GM18499 (cell line): ENCODE results near the gene GRM8.
A peak's percentile ranks its signal among the peaks of the same experiment; 100 is the strongest.
"Not testable (repeated sequence)": the region's sequence is repeated elsewhere in the genome, so short reads cannot be mapped to it uniquely, and the experiment has no call there.

Experiments used
- ATAC-seq: cut with Tn5 transposase; IDR thresholded peaks from one replicate; pipeline ENCODE4 v1.9.1; 2021; ENCODE audit warnings: moderate number of reproducible peaks; ENCODE audit not compliant: insufficient read depth, unreplicated experiment

The GRM8 gene

DNA sequence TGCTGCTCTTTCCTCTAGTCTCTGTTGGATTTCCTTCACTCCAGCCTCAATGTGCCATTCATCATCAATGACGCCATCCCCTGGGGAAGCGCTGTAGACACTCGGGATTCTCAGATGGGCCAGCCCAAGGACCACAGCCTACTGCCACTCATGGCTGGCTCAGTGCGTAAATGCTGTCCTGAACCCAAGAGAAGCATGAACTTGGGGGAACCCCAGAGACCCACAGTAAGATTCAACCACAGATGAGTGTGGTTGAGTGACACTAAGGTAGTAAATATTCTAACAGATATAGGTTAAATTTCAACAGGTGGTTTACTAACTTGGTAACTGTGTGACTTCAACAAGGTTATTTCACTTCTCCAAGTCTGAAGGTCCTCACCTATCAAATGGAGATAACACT is 304.1 kb downstream of the GRM8 start:
- no peak for ATAC-seq

DNA sequence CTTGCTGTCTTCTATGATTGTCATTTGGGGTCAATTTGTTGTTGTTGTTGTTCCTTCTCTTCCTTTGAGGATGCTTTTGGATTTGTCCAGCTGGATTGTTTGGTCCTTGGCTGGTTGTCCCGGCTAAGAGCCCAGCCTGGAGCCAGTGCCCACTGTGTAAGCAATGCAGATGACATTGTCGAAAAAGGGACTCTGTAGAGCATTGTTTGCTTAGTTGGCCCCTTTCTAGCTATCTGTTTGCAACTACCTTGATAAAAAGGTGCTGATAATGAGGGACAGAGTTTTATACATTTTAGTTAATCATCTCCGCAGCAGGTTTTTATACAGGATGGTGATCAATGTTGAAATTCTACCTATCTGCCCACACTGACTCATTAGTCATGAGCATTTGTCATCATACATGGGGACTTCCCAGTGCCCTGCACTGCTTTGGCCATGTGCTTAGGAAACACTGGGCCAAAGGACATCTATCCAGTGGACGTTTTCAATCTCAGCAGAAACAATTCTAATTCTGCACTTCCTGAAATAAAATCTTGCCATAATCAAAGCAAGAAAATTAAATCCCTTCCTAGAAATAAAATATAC is 311.9 kb downstream of the GRM8 start:
- no peak for ATAC-seq

DNA sequence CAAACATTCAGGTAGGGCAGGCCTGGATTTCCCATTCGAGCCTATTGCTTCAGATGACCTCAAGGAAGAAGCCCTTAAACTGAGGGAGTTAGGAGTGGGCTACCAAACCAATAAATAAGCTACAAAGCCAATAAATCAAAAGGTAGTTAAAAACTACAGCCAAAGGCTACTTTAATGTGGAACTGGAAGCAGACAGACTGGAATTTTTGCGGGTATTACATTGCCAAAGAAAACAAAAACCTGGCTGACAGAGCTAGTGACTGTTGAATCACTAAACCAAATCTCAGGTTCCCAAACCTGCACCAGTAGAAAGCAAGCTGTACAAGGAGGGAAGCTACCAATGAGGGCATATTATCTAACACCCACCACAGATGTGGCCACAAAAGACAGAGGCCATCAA is 315.6 kb downstream of the GRM8 start:
- no peak for ATAC-seq

DNA sequence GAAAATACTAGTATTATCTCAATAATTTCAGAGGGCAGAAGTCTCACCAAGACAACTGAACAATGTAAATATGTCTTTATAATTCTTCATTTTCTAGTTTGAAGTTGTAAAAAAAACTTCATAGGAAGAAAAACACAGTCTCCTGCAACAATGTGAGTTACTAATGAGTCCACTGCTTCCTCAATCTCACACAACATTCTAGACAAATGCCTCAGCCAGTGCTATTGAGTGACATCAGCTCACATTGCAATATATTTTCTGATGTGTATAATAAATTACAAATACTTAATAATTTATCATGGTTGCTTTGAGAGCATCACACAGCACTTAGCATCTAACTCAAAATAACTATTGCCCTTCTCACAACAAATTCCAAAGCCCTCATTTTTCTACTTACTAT is 321.2 kb downstream of the GRM8 start:
- ATAC-seq = no peak

DNA sequence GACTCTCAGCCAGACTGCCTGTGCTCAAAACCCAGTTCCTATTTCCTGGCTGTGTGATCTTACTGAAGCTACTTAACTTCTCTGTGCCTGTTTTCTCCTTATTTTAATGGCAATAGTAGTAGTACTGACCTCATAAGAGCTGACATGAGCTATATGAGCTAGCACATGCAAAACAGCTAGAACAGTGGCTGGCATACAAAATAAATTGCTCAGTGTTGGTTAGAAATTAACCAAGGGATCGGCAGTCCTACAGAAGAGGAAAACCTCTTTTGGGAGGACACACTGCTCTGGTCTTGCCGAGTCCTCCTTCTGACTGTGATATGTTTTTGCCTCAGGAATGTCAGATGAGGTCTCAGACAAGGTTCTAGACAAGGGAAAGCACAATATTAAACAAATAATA is 322.6 kb downstream of the GRM8 start:
- ATAC-seq = no peak

DNA sequence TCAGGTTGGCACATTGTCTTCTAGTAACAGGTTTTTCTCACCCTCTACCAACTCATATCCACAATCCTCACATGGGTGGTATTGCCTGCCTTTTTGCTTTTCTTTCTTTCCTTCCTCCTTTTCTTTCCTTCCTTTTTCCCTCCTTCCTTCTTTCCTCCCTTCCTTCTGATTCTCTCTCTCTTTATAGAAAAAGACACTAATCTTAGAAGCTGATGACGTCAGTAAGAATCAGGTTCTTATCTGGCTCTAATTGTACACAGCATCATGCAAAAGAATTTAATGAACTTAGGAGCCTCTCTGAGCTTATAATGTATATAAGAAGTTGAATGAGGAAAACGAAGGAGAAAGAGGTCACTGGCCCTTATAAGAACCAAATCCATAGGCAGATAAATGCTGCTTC is 328.3 kb downstream of the GRM8 start:
- ATAC-seq = no peak

DNA sequence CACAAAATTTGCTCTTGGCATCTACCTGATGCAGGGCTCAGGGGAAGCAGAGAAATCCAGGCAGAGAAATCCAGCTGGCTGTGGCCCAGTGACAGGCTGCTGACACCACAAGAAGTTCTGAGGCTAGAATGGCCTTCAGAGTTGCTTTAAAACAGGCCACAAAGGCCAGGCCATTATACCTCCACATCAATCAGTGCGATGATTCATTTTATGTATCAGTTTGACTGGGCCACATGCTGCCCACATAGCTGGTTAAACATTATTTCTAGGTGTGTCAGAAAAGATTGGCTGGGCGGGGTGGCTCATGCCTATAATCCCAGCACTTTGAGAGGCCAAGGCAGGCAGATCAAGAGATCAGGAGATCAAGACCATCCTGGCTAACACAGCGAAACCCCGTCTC is 341.1 kb downstream of the GRM8 start:
- not testable (repeated sequence) for ATAC-seq

DNA sequence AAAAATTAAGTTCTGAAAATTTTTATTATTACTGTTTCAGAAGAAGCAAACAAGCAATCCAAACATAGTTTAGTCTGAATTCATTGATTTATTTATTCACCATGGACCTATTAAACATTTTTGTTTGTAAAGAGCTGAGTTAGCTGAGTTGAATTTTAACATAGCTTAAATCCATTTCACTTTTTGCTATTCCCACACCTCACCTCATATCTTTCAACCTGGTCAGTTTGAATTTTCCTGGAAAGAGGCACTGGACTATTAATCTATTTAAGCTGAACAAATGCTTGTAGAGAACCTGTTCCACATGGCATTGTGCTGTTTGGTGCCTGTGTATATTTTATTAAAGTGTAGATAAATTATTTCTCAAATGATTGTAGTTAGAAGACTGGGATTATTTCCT is 344.2 kb downstream of the GRM8 start:
- not testable (repeated sequence) for ATAC-seq

DNA sequence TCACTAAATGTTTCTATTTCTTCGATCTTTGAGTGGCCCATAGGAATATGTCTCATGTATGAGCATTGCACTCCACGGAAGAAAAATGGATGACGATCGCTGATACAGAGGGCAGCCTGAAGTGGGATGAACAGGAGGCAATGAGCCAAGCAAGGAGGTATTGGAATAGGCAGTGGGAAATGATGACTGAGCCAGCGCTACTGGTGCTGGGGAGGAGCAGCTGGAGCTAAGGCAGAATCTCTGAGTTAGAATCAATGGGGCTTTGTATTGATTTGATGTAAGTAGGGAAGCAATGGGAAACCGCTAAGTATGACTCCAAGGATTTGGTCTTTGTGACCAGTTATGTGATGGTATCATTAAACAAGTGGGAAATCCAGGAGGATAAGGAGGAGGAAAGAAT is 345.1 kb downstream of the GRM8 start:
- not testable (repeated sequence) for ATAC-seq

DNA sequence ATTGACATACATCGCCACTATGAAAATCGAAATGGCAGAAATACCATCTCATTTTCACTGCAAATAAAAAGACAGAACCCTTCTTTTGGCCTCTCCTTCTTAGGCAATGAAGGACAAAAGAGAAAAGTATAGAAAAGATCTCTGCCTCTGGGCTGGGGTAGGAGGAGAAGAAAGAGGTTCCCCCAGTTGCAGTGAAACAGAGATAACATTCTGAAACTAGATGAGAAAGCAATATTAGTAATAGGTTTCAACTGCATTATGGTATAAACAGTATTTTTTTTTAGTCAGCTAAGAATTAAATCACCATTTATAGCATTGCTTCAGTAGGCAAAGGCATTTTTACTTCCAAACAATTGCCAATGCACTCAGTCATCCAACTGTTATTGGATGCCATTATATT is 347.5 kb downstream of the GRM8 start:
- not testable (repeated sequence) for ATAC-seq

DNA sequence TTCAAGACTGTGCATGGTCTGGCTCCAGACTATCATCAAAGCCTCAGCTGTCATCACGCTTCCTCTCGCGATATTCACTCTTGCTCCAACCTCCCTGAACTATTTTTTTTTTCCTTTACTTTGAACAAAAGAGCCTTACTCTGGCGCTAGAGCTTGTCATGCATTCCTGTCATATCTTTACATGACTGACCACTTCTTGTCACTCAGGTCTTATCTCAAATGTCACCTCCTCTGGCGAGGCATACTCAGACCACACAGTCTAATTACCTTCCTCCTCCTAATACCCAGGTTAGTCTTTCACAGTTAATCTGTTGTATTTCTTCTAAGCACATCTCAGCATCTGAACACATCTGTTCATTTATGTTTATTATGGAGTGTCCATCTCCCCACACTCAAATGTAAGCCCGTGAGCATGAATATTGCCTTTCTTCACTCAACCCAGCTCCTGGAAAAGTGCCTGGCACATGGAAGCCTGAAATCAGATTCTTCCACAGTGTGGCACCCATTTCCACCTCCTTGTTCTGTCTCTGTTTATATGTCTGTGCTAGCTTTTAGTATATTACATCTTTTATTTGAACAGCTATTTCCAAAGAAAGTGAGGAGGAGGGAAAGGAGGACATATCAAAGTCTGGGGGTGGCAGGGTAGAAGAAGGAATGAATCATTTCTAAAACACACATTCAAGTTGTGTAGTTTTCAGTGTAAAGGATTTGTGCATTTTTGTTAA is 351.5 kb downstream of the GRM8 start:
- ATAC-seq = not testable (repeated sequence)

DNA sequence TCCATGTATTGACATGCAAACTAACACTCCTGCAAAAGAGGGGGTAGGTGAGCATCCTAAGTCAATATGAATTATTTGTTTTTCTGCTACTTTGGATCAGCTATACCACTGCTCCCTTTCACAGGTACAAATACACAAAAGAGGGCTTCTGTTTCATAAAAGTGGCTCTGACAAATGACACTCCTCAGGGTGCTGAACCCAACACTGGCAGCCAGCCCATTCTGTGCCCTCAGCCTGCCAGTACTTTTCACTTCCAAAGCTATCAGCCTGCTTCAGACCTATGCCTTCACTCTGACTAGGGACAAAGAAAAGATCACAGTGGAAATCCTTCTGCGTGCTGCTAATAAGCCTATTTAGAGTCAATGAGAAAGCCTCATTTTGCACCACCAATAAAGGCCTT is 364.8 kb downstream of the GRM8 start:
- not testable (repeated sequence) for ATAC-seq

DNA sequence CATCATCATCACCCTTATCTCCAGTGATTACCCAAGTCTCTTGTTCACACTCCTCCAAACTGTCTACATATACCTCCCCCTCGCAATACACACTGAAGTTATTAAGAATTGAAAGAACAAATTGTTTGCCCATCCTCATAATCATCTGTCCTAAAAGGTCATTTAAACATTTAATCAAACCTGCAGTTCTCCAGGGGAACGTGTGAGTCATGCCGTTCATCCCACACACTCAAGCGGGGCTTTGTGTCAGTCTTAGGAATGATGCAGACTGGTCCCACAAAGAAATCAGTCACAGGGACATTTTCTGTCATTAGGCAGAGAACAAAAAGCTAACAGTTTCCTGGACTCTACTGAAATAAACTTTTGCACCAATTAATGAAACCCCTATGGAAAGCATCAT is 365.2 kb downstream of the GRM8 start:
- not testable (repeated sequence) for ATAC-seq

DNA sequence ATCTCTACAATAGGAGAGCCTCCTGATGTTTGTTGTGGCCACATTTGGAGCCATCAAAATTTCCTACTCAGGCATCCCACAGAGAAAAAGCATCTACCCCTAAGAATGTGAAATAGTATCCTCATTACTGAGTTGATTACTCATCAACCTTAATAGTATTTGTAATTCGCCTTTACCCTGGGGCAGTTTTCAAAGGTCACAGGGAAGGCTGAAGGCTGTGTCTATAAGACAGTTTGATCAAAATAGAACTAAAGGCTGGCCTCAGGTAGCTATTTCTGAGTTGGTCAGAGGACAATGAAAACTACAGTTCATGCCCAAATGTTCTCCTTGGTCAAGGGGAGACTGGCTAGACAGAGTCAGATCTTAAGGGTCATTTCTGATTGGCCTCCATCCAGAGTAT is 370.0 kb downstream of the GRM8 start:
- ATAC-seq = not testable (repeated sequence)

DNA sequence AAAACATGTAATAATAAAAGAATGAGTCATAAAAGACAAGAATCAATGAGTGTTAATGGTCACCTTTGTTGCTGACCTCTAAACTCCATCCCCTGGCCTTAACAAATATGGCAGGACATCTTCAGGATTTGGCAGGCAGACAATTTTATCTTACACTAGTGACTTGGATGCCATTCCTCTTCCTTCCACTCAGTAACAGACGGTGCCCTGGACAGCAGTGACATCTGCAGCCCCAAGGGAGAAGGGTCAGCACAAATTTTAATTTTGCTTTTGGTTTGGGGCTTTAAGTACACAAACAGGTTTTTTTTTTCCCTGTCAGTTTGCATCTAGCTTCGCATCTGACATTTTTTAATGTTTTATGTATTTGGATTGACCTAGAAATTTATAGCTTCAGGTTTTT is 370.8 kb downstream of the GRM8 start:
- not testable (repeated sequence) for ATAC-seq

DNA sequence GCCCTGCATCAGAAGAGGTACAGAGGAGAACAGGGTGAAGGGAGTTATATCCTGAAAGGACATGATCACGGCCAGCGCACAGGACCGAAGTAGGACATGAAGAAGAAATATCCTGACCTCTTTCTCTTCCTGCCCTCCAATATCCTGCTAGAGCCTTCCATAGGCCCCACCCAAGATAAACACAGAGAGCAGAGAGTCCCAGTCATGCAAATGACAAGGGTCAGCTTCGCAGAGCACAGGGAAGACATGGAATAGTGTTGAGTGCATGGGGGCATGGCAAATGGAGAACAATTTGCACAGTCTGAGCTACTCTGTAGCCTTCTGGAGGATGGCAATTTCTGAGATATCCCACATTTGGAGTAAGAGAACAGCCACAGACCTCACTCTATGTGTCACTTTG is 371.4 kb downstream of the GRM8 start:
- no peak for ATAC-seq

DNA sequence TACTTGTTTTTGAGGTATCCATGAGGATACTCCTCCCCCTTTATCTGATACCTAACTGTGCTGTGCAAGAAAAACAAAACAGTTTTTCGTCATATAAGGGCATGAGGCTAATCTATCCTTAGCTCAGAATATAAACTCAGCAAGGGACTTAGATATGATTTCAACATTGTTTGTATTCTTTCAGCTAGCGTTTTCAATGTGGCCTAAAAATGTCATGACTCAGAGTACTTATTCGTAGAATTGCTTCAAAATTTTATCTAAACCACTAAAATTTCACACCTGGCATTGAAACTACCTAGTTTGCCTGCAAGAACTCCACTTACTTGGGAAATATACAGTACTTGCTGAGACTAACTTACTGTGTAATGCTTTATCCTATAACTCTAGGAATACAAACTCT is 376.2 kb downstream of the GRM8 start:
- ATAC-seq = not testable (repeated sequence)

DNA sequence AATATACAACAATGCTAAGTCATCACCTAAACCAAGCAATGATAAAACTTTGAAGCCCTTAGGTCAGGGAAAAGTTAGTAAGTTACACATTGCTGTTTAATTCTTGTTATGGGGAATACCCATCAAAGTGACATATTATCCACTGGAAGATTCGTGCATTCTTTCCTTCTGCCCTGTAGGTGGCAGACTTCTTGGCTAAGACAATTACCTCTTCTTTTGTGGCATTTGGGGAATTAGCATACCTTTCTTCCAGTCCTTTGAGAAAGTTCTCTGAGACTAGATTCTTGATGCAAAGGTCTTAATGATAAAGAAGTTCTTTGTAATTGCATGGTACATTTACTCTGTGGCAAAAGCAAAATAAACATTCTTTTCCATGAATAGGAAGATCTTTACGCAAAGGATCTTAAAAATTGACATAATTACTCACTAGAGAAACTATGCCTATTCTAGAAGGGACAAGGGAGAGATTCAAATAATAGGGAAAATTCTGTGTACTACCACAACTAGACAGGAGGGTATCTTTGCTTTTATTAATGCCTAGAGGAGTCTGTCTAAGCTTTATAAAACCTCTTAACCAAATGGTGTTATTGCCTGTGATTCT is 395.9 kb downstream of the GRM8 start:
- peak; percentile 80 for ATAC-seq

DNA sequence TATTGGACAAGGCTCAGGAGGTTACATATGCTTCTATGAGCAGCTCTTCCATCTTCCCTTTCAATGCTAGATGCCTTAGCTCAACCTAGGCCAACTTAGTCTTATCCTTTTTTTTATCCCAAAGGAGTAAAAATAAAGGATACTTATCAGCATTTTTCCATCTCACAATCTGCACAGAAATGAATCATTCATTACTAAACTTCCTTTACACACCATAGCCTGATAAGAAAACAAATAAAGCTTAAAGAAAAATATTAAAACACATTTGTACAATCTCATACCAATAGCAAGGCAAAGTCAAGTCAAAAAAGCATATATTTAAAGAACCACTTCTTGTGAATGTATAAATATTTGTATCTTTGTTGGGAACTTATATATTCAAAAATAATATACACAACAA is 407.4 kb downstream of the GRM8 start:
- ATAC-seq = no peak

DNA sequence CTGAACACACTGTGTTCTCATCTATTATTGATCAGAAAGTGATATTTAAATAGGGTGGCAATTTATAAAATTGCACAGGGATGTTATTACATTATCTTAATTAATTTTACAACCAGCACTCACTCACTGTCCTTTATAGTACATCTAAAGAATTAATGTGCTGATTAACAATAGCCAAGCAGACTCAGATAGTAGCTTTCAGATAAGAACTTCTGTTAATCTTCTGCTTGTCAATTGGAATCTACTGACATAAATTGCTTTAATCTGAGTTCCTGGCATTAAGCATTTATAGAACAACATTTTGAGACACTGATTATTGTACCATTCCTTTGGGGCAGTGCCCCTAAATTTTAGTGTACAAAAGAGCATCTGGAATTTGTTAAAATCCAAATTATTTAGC is 408.9 kb downstream of the GRM8 start:
- no peak for ATAC-seq

DNA sequence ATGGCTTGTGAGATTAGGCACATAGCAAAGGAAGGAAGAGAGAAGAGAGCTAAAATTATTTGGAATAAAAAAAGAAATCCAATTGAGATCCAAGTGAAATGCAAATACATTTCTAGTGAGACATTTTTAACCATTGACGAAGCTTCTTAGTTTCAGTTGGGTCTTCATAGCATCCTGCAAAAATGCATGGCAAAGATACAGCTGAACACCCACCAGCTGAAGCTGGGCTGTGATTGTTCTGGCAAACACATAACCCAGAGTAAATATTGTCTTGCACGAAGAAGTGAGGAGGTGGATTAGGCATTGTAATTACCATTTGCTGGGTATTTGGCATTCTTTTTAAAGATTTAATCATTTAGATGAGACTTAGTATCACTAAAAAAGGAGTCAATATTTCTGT is 409.4 kb downstream of the GRM8 start:
- no peak for ATAC-seq

DNA sequence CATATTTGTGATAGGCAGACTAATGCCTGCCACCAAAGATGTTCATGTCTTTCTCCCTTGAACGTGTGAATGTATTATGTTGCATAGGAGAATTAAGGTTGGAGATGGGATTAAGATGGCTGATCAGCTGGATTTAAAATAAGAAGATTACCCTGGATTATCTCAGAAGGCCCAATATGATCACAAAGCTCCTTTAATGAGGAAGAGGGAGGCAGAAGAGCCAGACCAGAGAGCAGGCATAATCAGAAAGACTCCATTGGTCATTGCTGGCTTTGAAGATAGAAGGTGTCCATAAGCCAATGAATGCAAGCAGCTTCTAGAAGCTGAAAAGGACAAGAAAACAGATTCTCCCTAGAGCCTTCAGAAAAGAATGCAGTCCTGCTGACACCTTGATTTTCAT is 410.3 kb downstream of the GRM8 start:
- ATAC-seq = no peak
